G401 (cell line): ENCODE data around the gene SPI1. TPM values are rescaled to one million over a fixed set of nuclear protein-coding genes. Genes with fewer than 3 reads are reported as not detected.

Source experiments
- DNase-seq: peaks from one replicate; pipeline ENCODE4 v3.0.0-alpha.2; 2015; ENCODE audit warnings: low spot score
- in situ Hi-C: cut with HindIII; loops from 2 replicates; pipeline ENCODE4 v1.10.0; 2016; ENCODE audit warnings: low sequenced_read_pairs, mixed read lengths
- total RNA-seq: library from RNA; depleted of rRNA; stranded (reverse); fragments of >200 nt; shearing (Covaris generic); gene quantifications from 2 replicates; pipeline ENCODE4 v1.2.3, GENCODE V29; 2014

The SPI1 gene
- total RNA-seq, 1 experiment from 2014 or later = not detected

DNA sequence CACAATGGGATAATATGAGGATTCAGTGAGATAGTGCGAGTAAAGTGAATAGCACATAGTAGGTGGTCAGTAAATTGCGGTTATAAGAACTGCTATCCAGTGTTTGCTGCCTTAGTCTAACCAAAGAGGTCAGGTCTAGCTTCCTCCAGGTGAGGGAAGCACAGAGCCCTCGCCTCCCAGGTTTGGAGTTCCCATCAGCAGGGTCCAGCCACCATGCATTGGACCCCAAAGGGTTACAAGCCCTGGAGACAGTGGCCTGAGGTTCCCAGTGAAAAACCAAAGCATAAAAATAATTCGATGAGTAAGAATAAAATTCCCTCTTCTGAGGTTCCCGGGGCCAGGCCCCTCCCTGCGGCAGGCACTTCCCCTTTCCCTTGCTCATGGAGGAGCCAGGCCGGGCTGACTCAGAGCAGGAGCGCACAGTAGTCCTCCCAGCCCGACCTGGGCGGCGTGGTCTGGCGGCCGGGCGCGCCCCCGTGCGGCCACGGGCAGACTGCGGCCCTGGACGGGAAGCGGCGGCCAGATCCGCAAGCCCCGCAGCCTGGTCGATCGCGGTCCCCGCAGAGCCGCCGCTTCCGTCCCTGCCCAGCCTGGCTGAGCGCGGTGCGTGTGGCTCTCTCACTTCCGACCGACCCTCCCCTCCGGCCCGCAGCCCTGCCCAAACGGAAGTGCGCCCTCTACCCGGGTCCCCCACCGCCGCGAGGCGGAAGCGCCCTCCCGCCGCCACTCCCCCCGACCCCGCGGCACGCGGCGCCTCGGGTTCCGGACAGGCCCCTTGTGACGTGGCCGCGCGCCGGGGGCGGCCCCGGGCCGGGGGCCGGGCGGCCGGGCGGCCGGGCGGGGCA is 29.6 kb upstream of the SPI1 start, which contains the start of gene SLC39A13:
TSS of gene SLC39A13 (plus strand) at position 845 of the 845 bp plus-strand sequence. CDS start 1,505 bp downstream, outside the sequence.
- in situ Hi-C loops = no loop called here
- DNase-seq = peak; percentile 92

DNA sequence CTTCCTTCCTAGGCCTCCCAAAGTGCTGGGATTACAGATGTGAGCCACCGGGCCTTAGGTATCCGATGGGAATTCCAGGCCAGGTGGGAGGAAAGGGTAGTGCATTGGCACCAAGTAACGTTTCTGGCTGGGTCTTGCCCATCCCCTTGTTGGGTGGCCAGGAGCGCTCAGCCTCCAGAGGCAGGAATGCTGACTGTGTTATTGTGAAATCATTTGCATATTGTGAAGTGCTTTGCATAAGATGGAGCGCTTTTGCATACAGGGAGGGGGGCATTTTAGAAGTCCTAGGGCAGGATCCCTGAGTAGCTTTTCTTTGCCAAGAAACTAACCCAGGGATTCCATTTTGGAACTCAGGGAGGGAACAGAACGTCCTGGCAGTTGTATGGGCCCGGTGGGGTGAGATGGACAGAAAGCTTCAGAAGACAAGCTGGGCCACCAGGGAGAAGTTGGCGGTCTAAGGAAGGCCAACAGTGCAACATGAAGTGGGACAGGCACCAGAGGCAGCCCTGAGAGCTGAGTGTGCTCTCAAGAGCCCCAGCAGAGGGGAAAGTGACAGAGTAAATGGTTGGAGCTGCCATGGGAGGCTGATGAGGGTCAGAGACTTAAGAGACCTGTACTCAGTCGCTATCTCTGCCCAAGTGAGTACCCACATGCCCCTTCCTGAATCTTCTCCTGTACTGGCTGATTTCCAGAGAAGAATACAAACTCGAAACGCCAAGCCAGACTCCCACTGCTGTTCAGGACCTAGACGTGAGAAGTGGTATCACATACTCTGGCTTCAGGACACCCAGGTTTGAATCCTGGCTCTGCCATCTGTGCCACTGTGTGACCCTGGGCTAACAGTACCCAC is 28.8 kb upstream of the SPI1 start:
- in situ Hi-C loops = no loop called here
- DNase-seq = peak; percentile 25

DNA sequence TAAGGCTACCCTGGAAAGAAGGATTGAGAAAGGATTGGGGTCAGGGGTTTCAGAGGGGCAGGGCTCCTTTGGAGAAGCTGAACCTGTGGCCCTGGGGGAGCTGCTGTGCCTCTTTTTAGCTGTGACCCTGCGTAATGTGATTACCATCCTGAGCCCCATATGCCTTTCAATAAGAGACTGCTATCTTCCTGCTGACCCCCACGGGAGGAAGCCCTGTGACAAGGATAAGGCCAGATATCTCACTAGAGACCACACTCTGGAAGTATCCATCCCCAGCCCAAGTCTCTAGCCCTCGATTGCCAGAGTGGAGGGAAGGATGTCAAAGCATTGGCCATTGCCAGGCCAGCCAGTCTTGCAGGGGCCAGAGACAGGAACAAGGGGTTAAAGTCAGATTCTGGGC is 25.2 kb upstream of the SPI1 start:
- in situ Hi-C loops = no loop called here
- DNase-seq = no peak

DNA sequence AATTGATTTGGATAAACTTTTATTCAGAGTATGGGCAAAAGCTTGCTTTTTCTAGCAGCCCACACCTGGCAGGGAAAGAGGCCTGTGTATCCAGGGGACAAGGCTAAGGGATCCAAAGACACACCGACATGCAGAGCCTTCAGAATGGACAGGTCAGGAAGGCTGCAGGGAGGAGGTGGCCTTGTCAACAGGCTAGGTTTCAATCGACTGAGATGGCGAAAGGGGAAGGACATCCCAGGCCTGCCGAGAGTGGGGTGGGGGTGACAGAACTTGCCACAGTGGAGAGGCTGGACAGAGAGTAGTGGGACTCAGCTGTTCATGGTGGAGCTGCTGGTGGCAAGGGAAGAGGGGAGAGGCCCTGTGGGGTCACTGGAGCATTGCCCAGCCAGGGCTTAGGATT is 24.8 kb upstream of the SPI1 start:
- in situ Hi-C loops = no loop called here
- DNase-seq = no peak

DNA sequence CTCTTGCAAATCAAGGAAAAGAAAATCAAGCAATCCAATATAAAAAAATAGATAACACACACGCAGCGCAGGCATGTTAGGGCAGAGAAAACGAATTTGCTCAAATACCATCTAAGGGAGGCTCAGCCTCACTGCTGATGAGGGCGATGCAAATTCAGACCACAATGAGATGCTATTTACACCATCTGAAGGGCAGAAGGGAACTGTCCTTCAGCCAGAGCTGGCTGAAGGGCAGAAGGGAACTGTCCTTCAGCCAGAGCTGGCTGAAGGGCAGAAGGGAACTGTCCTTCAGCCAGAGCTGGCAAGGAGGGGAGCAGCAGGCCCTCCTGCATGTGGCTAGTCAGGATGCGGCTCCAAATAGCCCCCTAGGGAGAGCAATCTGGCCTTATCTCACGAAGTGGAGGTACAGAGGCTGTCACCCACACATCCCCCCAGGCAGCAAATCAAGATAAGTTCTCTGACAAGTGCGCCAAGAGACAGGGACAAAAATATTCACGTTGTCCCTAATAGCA is 22.5 kb upstream of the SPI1 start:
- in situ Hi-C loops = no loop called here

DNA sequence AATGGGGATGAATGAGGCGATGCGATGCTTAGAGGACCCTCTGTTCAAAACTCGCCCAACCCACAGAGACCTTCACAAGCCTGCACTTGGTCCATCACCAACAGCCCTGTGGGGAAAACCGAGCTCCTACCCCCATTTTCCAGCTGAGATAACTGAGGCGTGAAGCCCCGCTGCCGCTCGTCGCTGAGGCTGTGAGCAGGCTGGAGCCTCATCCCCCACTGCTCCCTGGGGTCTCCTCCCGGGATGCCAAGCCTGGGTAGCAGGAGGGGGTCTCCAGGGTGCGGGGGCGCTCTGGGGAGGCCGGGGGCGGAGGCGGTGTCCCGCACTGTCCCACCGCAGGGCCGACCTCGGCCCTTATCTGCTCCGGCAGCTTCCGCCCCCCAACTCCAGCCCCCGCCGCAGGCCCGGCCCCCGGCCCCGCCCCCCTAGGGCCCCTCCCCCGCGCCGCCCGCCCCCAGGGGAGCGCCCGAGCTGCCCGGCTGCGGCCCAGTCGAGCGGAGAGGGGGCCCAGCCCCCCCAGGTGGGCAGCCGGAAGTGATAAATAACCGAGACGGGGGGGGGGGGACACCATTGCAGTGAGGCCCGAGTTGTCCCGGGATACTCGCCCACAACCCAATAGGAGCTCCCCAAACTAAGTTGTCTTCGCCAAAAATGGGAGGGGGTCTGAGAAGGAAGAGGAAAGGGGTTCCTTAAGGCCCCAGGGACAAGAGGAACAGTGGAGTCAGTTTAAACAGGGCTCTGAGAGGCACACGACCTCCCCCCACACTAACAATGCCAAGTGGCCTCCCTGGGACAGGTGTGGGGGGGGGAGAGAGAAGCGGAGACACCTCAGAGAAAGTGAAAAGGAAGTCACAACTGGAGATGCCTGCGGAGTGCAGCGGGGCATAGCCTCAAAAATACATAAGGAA is 21.8 kb upstream of the SPI1 start:
- DNase-seq = no peak
- in situ Hi-C loops = no loop called here

More for the DNA sequence above, 22.5 kb upstream of the SPI1 start:
- DNase-seq = peak; percentile 85

DNA sequence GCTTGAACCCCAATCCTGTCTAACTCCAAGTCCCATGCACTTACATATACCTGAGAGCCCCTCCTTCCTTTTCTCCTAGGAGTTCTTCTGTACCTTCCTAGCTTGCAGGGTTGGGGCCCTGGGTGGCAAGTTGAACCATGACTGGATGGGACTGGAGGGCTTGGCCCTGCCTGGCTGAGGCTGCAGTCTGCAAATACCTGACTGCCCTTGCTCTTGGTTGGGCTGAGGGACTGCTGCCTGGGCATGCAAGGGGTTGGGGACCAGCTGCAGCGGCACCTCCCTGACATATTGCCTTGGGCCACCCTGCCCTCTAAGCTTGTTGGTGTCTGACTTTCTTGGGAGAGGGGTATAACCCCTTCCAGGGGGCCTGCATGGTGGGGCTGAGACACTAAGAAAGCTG is 20.2 kb upstream of the SPI1 start:
- in situ Hi-C loops = no loop called here
- DNase-seq = no peak

DNA sequence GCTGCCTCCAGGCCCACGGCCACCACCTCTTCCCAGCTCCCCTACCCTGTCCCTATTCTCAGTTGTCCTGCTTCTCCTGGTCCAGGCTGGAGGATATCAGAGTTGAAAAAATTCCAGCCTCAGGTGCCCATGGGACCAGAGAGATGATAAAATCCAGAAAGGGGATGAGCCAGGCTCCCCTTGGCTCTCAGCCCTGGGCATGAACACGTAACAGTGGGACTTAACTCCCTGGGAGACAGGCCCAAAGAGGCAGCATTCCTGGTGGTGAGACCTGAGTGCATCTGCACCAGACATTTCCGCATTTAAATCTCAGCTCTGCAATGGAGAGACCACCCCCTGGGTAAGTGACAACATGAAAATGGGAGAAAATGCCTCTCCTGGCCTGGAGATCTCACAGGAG is 19.7 kb upstream of the SPI1 start:
- in situ Hi-C loops = no loop called here
- peak; percentile 30 for DNase-seq

DNA sequence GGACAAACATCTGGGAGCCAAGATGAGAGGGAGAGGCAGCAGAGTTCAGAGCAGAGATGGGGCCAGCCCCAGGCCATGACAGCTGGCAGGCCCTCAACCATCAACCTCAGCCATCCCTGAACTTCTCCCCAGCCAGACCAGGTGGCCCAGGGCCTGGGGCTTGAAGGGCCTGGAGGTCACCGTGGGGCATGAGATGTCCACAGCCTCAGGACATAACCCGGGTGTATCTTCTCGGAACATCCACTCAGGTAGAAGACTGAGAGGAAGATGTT is 17.6 kb upstream of the SPI1 start:
- in situ Hi-C loops = no loop called here
- DNase-seq = no peak

DNA sequence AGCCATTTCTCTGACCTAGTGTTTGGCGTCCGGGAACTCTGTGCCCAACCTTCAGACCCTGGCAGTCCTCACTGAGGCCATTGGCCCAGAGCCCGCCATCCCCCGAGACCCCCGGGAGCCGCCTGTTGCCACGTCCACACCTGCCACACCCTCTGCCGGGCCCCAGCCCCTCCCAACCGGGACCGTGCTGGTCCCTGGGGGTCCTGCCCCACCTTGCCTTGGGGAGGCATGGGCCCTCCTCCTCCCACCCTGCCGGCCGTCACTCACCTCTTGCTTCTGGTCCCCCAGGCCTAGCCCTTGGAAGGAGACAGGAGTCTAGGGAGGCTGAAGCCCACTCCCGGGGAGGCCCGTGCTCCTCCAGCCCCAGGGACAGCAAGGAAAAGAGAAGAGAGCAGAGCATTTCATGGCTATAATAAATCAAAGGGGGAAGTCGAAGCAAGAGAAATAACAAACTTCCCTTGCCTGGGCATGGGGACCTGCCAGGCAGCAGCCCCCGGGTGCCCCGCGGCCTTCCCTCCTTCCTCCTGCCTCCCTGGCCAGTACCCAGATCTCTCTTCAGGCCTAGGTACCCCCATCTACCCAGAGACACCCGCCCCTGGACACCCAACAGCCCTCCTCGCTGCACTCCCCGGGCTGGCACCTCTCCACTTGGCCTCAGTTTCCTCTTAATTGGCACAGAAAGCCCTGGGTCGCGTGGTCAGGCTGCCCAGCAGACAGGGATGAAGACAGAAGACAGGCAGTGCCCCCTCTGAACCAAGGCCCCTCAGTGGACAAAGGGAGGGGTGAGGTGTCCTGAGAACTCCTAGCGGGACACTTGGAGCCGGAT is 17.1 kb upstream of the SPI1 start:
- in situ Hi-C loops = no loop called here
- no peak for DNase-seq

DNA sequence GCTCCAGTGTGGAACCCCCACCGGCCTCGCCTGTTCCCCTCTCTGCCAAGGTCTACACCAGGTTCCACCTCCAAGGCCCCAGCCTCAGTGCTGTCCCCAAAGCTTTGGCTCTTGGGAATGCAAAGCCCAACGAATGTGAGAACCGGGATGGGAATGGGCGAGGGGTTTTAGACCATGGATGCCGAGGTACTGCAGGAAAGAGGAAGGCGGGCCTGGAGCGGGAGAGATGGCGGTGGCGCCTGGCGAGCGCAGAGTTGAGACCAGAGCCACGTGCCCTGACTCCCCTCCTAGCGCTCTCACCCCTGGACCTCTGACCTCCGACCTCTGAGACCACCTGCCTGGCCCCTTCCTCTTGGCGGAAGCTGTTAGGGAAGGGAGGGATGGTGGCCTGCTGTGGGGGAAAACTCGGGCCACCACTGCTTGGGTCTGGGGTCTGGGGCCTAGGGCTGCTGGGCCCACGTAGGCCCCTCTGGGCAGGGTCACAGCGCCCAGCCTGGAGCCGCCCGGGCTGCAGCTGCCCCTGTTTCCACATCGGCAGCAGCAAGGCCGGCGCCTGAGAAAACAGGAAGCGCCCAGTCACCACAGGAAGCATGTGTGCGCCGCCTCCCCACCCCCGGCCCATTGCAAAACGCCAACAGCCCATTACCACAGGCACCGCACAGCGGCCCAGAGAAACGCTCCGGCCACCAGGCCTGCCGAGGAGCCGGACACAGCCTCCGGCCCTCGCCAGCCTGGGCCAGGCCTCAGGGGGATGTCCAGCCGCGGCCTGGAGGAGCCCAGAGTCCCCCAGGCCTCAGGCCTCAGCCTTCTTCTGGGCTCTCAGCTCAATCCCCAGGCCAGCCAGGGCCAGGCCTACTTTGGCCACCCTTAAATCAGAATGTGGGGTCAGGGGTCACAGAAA is 16.2 kb upstream of the SPI1 start:
- in situ Hi-C loops = no loop called here
- DNase-seq = no peak

DNA sequence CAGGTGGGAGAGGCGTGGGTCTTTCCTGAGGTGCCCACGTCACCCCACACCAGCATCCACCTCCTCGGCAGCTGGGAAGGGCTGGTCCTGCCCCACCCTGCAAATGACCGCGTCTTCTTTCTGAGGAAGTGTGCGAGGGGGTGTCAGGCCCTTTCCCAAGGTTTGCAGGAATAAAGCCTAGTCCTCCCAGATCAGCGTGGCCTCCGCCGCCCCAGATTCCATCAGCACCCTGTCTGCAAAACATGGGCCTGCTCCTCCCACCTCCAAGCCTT is 15.6 kb upstream of the SPI1 start:
- no peak for DNase-seq
- in situ Hi-C loops = no loop called here

DNA sequence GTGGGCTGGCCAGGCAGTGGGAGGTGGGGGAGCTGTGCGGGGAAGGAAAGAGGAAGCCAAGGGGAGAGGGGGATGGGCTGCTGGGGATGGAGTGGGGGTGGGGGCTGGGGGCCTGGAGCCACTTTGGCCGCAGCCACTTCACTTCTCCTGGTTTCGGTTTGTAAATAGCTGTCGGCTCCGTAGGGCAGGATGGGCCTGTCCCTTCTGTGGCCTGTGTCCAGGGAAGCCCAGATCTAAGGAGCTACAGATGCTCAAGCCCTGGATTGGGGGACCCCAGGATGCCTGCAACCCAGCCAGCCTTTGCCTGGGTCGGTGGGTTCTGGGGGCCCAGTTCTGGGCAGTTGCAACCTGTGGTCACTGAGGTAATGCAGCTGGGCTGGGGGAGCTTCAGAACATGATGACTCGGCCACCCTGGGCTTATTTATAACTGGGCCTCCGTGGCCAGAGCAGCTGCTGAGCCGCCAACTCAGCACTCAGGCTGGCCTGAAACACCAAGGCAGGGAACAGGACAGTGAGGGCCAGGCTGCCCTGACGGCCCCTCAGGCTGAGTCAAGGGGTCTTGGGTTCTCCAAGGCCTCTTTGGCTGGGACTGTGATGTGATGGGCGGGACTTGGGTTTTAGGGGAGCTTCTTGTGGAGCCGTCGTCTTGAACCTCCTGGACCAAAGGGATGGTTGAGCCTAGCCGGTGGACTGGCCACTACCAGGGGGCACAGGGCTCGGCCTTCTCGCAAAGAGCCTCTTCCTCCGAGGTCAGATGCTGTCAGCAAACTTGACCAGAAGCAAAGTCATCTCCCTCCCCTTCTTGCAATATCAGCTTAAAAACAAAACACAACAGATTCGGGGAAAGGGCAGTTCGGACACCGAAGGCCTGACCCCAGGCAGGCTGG is 15.1 kb upstream of the SPI1 start:
- no peak for DNase-seq
- in situ Hi-C loops = no loop called here

DNA sequence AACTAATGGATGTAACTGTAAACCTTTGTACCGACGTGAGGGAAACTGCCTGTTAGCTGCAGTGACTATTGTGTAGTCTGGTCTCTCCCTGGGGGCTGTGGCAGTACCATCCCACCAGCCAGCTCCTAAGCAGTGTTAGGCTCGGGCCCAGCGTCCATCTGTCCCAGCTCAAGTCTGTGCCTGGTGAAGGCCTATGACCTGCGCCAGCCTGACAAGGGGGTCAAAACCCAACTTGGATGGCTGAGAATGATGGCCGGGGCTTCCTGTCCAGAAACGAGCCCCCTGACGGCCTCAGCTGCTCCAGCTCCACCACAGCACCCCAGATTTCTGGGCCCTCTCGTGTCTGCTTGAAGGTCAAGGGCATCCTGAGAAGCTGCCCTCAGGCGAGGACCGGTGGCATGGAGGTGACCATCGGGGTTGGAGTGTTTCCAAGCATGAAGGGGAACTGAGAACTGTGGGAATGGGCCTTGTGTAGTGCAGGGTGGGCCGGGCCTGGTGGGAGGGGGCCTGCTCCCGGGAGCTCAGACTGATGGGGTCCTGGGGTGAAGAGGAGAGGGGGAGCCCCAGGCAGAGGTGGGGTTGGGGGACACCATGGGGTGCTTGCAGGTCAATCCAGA is 14.3 kb upstream of the SPI1 start:
- DNase-seq = no peak
- in situ Hi-C loops = no loop called here

DNA sequence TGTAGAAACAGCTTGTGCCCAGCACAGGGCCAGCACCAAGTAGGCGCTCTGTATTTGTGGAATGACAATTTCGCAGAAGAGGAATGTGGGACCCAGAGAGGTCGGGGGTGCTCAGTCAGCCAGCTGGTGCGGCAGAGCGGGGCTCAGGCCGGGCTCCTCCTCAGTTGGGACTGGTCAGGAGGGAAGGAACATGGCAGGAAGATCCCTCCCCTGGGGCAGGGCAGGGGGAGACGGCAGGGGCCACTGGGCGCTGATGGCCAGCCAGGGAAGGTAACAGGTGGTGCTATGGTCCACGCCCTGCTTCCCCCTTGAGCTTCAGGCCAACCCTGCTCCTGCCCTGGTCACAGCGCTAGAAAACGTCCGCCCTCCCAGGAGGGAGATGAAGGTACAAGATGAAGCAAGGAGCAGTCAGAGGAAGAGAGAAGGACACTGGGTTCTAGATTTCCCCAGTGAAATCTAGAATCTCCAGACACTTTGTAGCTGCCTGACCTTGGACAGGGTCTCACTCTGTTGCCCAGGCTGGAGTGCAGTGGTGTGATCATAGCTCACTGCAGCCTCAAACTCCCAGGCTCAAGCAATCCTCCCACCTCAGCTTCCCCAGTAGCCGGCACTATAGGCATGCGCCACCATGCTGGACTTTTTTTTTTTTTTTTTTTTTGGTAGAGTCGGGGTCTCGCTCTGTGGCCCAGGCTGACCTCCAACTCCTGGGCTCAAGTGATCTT is 13.5 kb upstream of the SPI1 start:
- no peak for DNase-seq
- in situ Hi-C loops = no loop called here

DNA sequence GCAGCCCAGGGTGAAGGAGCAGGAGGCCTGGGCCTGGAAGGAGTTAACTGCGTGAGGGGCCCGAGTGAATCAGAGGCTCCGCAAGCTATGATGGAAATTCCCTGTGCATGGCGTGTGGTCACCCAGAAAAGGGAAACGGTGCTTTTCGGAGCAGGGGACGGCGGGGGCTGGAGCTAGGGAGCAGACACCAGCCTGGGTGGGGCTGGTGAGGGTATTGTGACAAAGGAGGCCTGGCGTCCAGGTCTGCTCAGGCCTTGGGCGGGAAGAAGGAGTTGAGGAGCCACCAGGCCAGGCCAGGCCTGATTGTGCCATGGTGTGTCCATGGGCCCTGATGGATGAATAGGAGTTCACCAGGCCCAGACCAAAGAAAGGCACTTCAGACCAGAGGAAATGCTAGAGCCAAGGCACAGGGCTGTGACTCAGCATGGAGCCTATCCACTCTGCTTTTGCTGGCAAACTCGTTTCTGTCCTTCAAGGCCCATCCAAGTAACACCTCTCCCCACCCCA is 12.8 kb upstream of the SPI1 start:
- in situ Hi-C loops = no loop called here
- no peak for DNase-seq
